ENCODE measurements around the gene STK38. TPM values are rescaled to one million over a fixed set of nuclear protein-coding genes. Genes with fewer than 3 reads are reported as not detected.

Gene STK38
- total and polyA plus RNA-seq, 8 donors = 39.6 to 47.4 (median 42.2) TPM

DNA sequence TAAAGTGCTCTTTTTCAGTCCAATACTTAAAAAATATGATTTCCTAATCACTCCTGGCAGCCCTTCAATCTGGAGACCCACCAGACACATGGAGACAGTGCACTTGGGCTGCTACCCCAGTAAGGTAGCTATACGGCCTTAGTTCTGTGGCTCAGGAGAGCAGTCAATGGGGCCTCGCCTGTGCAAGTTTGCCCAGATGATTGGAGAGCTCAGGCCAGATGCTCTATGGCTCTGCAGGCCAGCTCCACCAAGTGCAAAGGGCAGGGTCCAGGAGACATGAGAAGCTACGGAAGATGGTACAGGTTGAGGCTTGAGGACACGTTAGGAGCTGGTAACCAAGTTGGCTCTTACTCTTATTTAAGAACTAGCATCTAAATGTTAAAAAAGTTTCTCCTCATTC lies 30.7 kb downstream of the STK38 start:
- Histone ChIP-seq H3K27ac (no peak overlapping the region), H3K9me3 (no peaks in the 10 kb centered on the region), H3K4me3 (no peak overlapping the region), H3K36me3 (peaks cover 0 to 95% of the 10 kb centered on the region in 2 donors), H3K4me1 (no peaks in the 10 kb centered on the region), H3K27me3 (no peaks in the 10 kb centered on the region)
- no peak for TF ChIP-seq CTCF (IDR thresholded peaks at IDR 0.05)
- intact Hi-C loops (cut with DNase I) = no loop called here
- no peak for ATAC-seq
- DNase-seq = no peak

DNA sequence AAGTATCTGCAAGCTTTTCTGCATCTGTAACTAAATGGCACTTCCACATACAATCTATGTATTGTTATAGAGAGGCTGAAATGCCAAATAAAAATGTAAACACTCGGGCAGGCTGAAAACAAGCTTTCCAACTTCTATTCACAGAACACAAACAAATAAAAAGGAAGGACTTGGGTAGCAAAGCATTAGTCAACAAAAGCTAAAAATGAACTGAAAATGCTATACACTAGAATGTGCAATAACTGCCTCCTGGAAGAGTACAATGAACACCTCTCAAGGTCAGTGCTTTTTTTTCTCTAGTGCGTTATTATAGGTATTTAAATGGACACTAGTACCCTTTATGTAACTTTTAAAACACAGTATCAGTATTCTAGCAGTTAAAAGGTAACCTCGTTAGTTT lies 31.4 kb downstream of the STK38 start:
- DNase-seq (no peak), ATAC-seq (no peak)
- Histone ChIP-seq H3K4me3 (no peak overlapping the region), H3K36me3 (peaks cover 0 to 95% of the 10 kb centered on the region in 2 donors), H3K9me3 (no peaks in the 10 kb centered on the region), H3K4me1 (no peaks in the 10 kb centered on the region), H3K27ac (no peak overlapping the region), H3K27me3 (no peaks in the 10 kb centered on the region)
- TF ChIP-seq CTCF (IDR thresholded peaks at IDR 0.05) = no peak
- intact Hi-C loops (cut with DNase I) = no loop called here

- Histone ChIP-seq H3K4me1 (no peaks in the 10 kb centered on the region), H3K27ac (peak overlapping the region in 1 of 2 donors; percentile 30), H3K27me3 (no peaks in the 10 kb centered on the region), H3K4me3 (no peak overlapping the region), H3K36me3 (peaks cover 0 to 95% of the 10 kb centered on the region in 2 donors), H3K9me3 (no peaks in the 10 kb centered on the region)
- intact Hi-C loops (cut with DNase I) = no loop called here
- DNase-seq (no peak), ATAC-seq (no peak)
- TF ChIP-seq CTCF (IDR thresholded peaks at IDR 0.05) = no peak
Observed at GRCh38 chr6:36514554-36515456, 32.5 kb downstream of the STK38 start.

DNA sequence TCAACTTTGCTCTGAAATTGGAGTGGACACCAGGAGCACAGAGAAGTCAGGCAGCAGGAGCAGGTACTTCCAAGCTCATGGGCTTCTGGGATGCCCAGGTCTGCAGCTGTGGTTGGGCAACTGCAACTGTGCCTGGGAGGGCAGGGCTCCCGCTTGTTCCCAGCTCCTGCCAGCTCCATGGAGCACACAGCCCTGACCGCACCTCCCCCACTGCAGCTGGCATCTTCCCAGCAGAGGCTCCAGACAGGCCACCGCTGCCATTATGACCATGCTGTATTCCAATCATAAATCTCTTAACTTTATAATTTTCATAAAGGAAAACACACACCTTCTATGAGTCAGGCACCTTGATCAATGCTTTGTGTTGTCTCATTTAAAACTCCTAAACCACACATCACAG lies 36.9 kb downstream of the STK38 start:
- no peak for ATAC-seq
- Histone ChIP-seq H3K27me3 (no peaks in the 10 kb centered on the region), H3K36me3 (peaks cover 0 to 96% of the 10 kb centered on the region in 2 donors), H3K4me1 (no peaks in the 10 kb centered on the region), H3K9me3 (no peaks in the 10 kb centered on the region), H3K4me3 (no peak overlapping the region), H3K27ac (no peak overlapping the region)
- no peak for TF ChIP-seq CTCF (IDR thresholded peaks at IDR 0.05)
- DNase-seq = no peak
- intact Hi-C loops (cut with DNase I) = no loop called here

GRCh38 chr6:36508532-36508931 lies 38.7 kb downstream of the STK38 start:
- intact Hi-C loops (cut with DNase I) = no loop called here
- H3K9me3 ChIP-seq = no peaks in the 10 kb centered on the region
- H3K4me1 ChIP-seq = no peaks in the 10 kb centered on the region
- DNase-seq (no peak), ATAC-seq (no peak)
- no peaks in the 10 kb centered on the region for H3K27me3 ChIP-seq
- H3K4me3 ChIP-seq = no peak overlapping the region
- peaks cover 0 to 96% of the 10 kb centered on the region in 2 donors for H3K36me3 ChIP-seq
- no peak overlapping the region for H3K27ac ChIP-seq
- TF ChIP-seq CTCF (IDR thresholded peaks at IDR 0.05) = no peak
